Measurements from ENCODE around the gene MACROD2. TPM values are rescaled to one million over a fixed set of nuclear protein-coding genes. Genes with fewer than 3 reads are reported as not detected.

Gene MACROD2
- total and polyA plus RNA-seq, 2 donors (not counting 1 experiment from before 2014, with no cell fraction given): 5.3 to 6.7 TPM

GRCh38 chr20:14826543-14827313 is 831.4 kb downstream of the MACROD2 start:
- no peaks in the 10 kb centered on the region for H3K9me3 ChIP-seq (ENCODE audit: control extremely low read depth in 1 of 3, control insufficient read depth in 2 of 3, insufficient read depth in 1 of 3, low read length in 2 of 3)
- peaks cover 0 to 3% (median 0%) of the 10 kb centered on the region in 4 experiments for H3K27me3 ChIP-seq (replicated peaks in 1 of 4; ENCODE audit: control extremely low read depth in 1 of 4, control insufficient read depth in 3 of 4, insufficient read depth in 4 of 4, low read length in 3 of 4)
- no peak overlapping the region for H2AFZ ChIP-seq (ENCODE audit: insufficient read depth, low read depth, low read length, poor library complexity, severe bottlenecking)
- Mint-ChIP-seq H3K4me3 (no peak overlapping the region), H3K4me1 (peaks cover 9% of the 10 kb centered on the region), H3K27me3 (peaks cover 15% of the 10 kb centered on the region), H3K27ac (no peak overlapping the region), H3K9me3 (ENCODE audit: insufficient read depth) (no peaks in the 10 kb centered on the region)
- CTCF ChIA-PET: no interaction called here
- TF ChIP-seq, protein P1, sequence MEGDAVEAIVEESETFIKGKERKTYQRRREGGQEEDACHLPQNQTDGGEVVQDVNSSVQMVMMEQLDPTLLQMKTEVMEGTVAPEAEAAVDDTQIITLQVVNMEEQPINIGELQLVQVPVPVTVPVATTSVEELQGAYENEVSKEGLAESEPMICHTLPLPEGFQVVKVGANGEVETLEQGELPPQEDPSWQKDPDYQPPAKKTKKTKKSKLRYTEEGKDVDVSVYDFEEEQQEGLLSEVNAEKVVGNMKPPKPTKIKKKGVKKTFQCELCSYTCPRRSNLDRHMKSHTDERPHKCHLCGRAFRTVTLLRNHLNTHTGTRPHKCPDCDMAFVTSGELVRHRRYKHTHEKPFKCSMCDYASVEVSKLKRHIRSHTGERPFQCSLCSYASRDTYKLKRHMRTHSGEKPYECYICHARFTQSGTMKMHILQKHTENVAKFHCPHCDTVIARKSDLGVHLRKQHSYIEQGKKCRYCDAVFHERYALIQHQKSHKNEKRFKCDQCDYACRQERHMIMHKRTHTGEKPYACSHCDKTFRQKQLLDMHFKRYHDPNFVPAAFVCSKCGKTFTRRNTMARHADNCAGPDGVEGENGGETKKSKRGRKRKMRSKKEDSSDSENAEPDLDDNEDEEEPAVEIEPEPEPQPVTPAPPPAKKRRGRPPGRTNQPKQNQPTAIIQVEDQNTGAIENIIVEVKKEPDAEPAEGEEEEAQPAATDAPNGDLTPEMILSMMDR (IDR thresholded peaks at IDR 0.05): no peak
- TF ChIP-seq EZH2 (IDR thresholded peaks at IDR 0.05; ENCODE audit: borderline replicate concordance, insufficient read depth, low read depth, low read length, poor library complexity, severe bottlenecking): no peak
- intact Hi-C loops (cut with micrococcal nuclease): no loop called here
- POLR2A ChIA-PET: no interaction called here
- WGBS (ENCODE audit: insufficient coverage): 86% methylated on average over 6 of the region's 17 CpGs
- H3K36me3 ChIP-seq (replicated peaks in 1 of 2; ENCODE audit: control extremely low read depth in 1 of 2, control insufficient read depth in 1 of 2, extremely low read depth in 1 of 2, insufficient read depth in 2 of 2, low read length in 1 of 2): no peaks in the 10 kb centered on the region
- no peak for DNase-seq
- no peak for ATAC-seq (ENCODE audit: low read depth)
- H3K9ac ChIP-seq (ENCODE audit: low read length): no peak overlapping the region
- H3K4me1 ChIP-seq (ENCODE audit: control insufficient read depth in 2 of 2, insufficient read depth in 2 of 2, low read length in 2 of 2): peaks cover 3% of the 10 kb centered on the region in 2 donors
- no peaks in the 10 kb centered on the region for H4K20me1 ChIP-seq (ENCODE audit: control insufficient read depth, insufficient read depth, low read length, poor library complexity, severe bottlenecking)
- no peak overlapping the region for H3K4me3 ChIP-seq (ENCODE audit: control extremely low read depth in 1 of 5, extremely low read depth in 1 of 5, insufficient read depth in 1 of 5, low read depth in 2 of 5, low read length in 4 of 5)
- H3K27ac ChIP-seq (ENCODE audit: low read length in 2 of 2): no peak overlapping the region
- no peaks in the 10 kb centered on the region for H3K79me2 ChIP-seq (ENCODE audit: control insufficient read depth, insufficient read depth, low read length)
- no peak overlapping the region for H3K4me2 ChIP-seq (replicated peaks; ENCODE audit: low read depth, low read length, poor library complexity, severe bottlenecking)

DNA sequence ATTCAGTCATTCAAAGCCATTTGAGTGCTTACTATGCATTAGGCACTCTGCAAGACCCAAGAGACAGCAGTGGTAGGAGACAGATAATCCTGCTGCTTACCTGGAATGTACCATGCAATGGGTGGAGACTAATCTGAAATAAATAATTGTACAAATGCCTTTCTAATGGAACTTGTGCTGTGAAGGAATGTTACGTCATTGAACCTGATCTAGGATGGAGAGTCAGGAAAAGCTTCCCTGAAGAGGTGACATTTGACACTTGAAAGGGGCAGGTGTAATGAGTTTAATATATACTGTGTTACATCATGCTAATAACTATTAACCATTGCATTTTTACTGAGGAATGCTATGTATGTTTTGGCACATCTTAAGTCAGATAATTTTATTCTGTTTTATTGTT is 833.1 kb downstream of the MACROD2 start:
- CTCF ChIA-PET: no interaction called here
- WGBS (ENCODE audit: insufficient coverage): no CpG with 5 or more reads among the region's 1 CpG
- H3K9me3 Mint-ChIP-seq (ENCODE audit: insufficient read depth): no peaks in the 10 kb centered on the region
- DNase-seq (no peak), ATAC-seq (ENCODE audit: low read depth) (no peak)
- H3K9ac ChIP-seq (ENCODE audit: low read length): no peak overlapping the region
- no peak overlapping the region for H2AFZ ChIP-seq (ENCODE audit: insufficient read depth, low read depth, low read length, poor library complexity, severe bottlenecking)
- no peak overlapping the region for H3K4me2 ChIP-seq (replicated peaks; ENCODE audit: low read depth, low read length, poor library complexity, severe bottlenecking)
- no peak overlapping the region for H3K4me3 ChIP-seq (ENCODE audit: control extremely low read depth in 1 of 5, extremely low read depth in 1 of 5, insufficient read depth in 1 of 5, low read depth in 2 of 5, low read length in 4 of 5)
- peaks cover 0 to 3% (median 0%) of the 10 kb centered on the region in 4 experiments for H3K27me3 ChIP-seq (replicated peaks in 1 of 4; ENCODE audit: control extremely low read depth in 1 of 4, control insufficient read depth in 3 of 4, insufficient read depth in 4 of 4, low read length in 3 of 4)
- intact Hi-C loops (cut with micrococcal nuclease): no loop called here
- peaks cover 22% of the 10 kb centered on the region for H3K27me3 Mint-ChIP-seq
- H3K79me2 ChIP-seq (ENCODE audit: control insufficient read depth, insufficient read depth, low read length): no peaks in the 10 kb centered on the region
- H3K4me1 ChIP-seq (ENCODE audit: control insufficient read depth in 2 of 2, insufficient read depth in 2 of 2, low read length in 2 of 2): peaks cover 3 to 9% of the 10 kb centered on the region in 2 donors
- no peak overlapping the region for H3K4me3 Mint-ChIP-seq
- no peaks in the 10 kb centered on the region for H3K36me3 ChIP-seq (replicated peaks in 1 of 2; ENCODE audit: control extremely low read depth in 1 of 2, control insufficient read depth in 1 of 2, extremely low read depth in 1 of 2, insufficient read depth in 2 of 2, low read length in 1 of 2)
- TF ChIP-seq, protein P1 (IDR thresholded peaks at IDR 0.05): no peak
- TF ChIP-seq EZH2 (IDR thresholded peaks at IDR 0.05; ENCODE audit: borderline replicate concordance, insufficient read depth, low read depth, low read length, poor library complexity, severe bottlenecking): no peak
- POLR2A ChIA-PET: no interaction called here
- peaks cover 20% of the 10 kb centered on the region for H3K4me1 Mint-ChIP-seq
- no peak overlapping the region for H3K27ac Mint-ChIP-seq
- H4K20me1 ChIP-seq (ENCODE audit: control insufficient read depth, insufficient read depth, low read length, poor library complexity, severe bottlenecking): no peaks in the 10 kb centered on the region
- H3K9me3 ChIP-seq (ENCODE audit: control extremely low read depth in 1 of 3, control insufficient read depth in 2 of 3, insufficient read depth in 1 of 3, low read length in 2 of 3): no peaks in the 10 kb centered on the region
- H3K27ac ChIP-seq (ENCODE audit: low read length in 2 of 2): no peak overlapping the region
